ENCODE data around the gene VSNL1.

The VSNL1 gene

GRCh38 chr2:17581831-17582230, 41.3 kb downstream of the VSNL1 start:
- no peaks in the 10 kb centered on the region for H3K36me3 ChIP-seq (ENCODE audit: insufficient read depth, low read length)
- no peaks in the 10 kb centered on the region for H3K9me3 ChIP-seq (ENCODE audit: insufficient read depth, low read depth, low read length)
- H4K20me1 ChIP-seq (ENCODE audit: insufficient read depth, low read length, poor library complexity, severe bottlenecking): no peaks in the 10 kb centered on the region
- no peaks in the 10 kb centered on the region for H3K9me2 ChIP-seq (replicated peaks; ENCODE audit: low read depth, low read length)
- no peak overlapping the region for H3K9ac ChIP-seq (ENCODE audit: low read depth, low read length, poor library complexity, severe bottlenecking)
- H3K27me3 ChIP-seq (ENCODE audit: insufficient read depth, low read length, poor library complexity, severe bottlenecking): no peaks in the 10 kb centered on the region
- H3K4me2 ChIP-seq (ENCODE audit: low read depth, low read length, poor library complexity, severe bottlenecking): no peak overlapping the region
- H3F3A ChIP-seq (ENCODE audit: low read depth): no peaks in the 10 kb centered on the region
- no peaks in the 10 kb centered on the region for H3K79me2 ChIP-seq (ENCODE audit: insufficient read depth, low read length)
- TF ChIP-seq CTCF (conservative IDR thresholded peaks at IDR 0.05; ENCODE audit: low read length) (no peak), EZH2phosphoT487 (IDR thresholded peaks at IDR 0.05; ENCODE audit: borderline replicate concordance) (no peak)
- no peak overlapping the region for H3K4me3 ChIP-seq (ENCODE audit: low read length, poor library complexity, severe bottlenecking)
- H3K4me1 ChIP-seq (ENCODE audit: insufficient read depth, low read length, poor library complexity, severe bottlenecking): no peaks in the 10 kb centered on the region
- H2AFZ ChIP-seq (ENCODE audit: low read length): no peak overlapping the region

GRCh38 chr2:17583166-17583565, 42.7 kb downstream of the VSNL1 start:
- Histone ChIP-seq H3K4me2 (ENCODE audit: low read depth, low read length, poor library complexity, severe bottlenecking) (no peak overlapping the region), H3K79me2 (ENCODE audit: insufficient read depth, low read length) (no peaks in the 10 kb centered on the region), H3K36me3 (ENCODE audit: insufficient read depth, low read length) (no peaks in the 10 kb centered on the region), H3K9ac (ENCODE audit: low read depth, low read length, poor library complexity, severe bottlenecking) (no peak overlapping the region), H3K27me3 (ENCODE audit: insufficient read depth, low read length, poor library complexity, severe bottlenecking) (no peaks in the 10 kb centered on the region), H3F3A (ENCODE audit: low read depth) (no peaks in the 10 kb centered on the region), H2AFZ (ENCODE audit: low read length) (no peak overlapping the region), H3K9me3 (ENCODE audit: insufficient read depth, low read depth, low read length) (no peaks in the 10 kb centered on the region), H4K20me1 (ENCODE audit: insufficient read depth, low read length, poor library complexity, severe bottlenecking) (no peaks in the 10 kb centered on the region), H3K4me1 (ENCODE audit: insufficient read depth, low read length, poor library complexity, severe bottlenecking) (no peaks in the 10 kb centered on the region), H3K4me3 (ENCODE audit: low read length, poor library complexity, severe bottlenecking) (no peak overlapping the region), H3K9me2 (replicated peaks; ENCODE audit: low read depth, low read length) (no peaks in the 10 kb centered on the region)
- TF ChIP-seq EZH2phosphoT487 (IDR thresholded peaks at IDR 0.05; ENCODE audit: borderline replicate concordance): no peak

- no peaks in the 10 kb centered on the region for H3K9me2 ChIP-seq (replicated peaks; ENCODE audit: low read depth, low read length)
- H3K4me2 ChIP-seq (ENCODE audit: low read depth, low read length, poor library complexity, severe bottlenecking): no peak overlapping the region
- no peaks in the 10 kb centered on the region for H3K36me3 ChIP-seq (ENCODE audit: insufficient read depth, low read length)
- H3K9ac ChIP-seq (ENCODE audit: low read depth, low read length, poor library complexity, severe bottlenecking): no peak overlapping the region
- H3K4me3 ChIP-seq (ENCODE audit: low read length, poor library complexity, severe bottlenecking): no peak overlapping the region
- H4K20me1 ChIP-seq (ENCODE audit: insufficient read depth, low read length, poor library complexity, severe bottlenecking): no peaks in the 10 kb centered on the region
- no peaks in the 10 kb centered on the region for H3K4me1 ChIP-seq (ENCODE audit: insufficient read depth, low read length, poor library complexity, severe bottlenecking)
- H2AFZ ChIP-seq (ENCODE audit: low read length): no peak overlapping the region
- no peaks in the 10 kb centered on the region for H3F3A ChIP-seq (ENCODE audit: low read depth)
- H3K27me3 ChIP-seq (ENCODE audit: insufficient read depth, low read length, poor library complexity, severe bottlenecking): no peaks in the 10 kb centered on the region
- no peaks in the 10 kb centered on the region for H3K9me3 ChIP-seq (ENCODE audit: insufficient read depth, low read depth, low read length)
- H3K79me2 ChIP-seq (ENCODE audit: insufficient read depth, low read length): no peaks in the 10 kb centered on the region
- no peak for TF ChIP-seq EZH2phosphoT487 (IDR thresholded peaks at IDR 0.05; ENCODE audit: borderline replicate concordance)
- TF ChIP-seq CTCF (conservative IDR thresholded peaks at IDR 0.05; ENCODE audit: low read length): no peak
Measured at GRCh38 chr2:17583646-17584045, 43.1 kb downstream of the VSNL1 start.

GRCh38 chr2:17584689-17585088, 44.2 kb downstream of the VSNL1 start:
- Histone ChIP-seq H3K9me2 (replicated peaks; ENCODE audit: low read depth, low read length) (no peaks in the 10 kb centered on the region), H3K9me3 (ENCODE audit: insufficient read depth, low read depth, low read length) (no peaks in the 10 kb centered on the region), H3F3A (ENCODE audit: low read depth) (no peaks in the 10 kb centered on the region), H2AFZ (ENCODE audit: low read length) (no peak overlapping the region), H3K4me3 (ENCODE audit: low read length, poor library complexity, severe bottlenecking) (no peak overlapping the region), H3K4me1 (ENCODE audit: insufficient read depth, low read length, poor library complexity, severe bottlenecking) (no peaks in the 10 kb centered on the region), H3K4me2 (ENCODE audit: low read depth, low read length, poor library complexity, severe bottlenecking) (no peak overlapping the region), H3K36me3 (ENCODE audit: insufficient read depth, low read length) (no peaks in the 10 kb centered on the region), H3K79me2 (ENCODE audit: insufficient read depth, low read length) (no peaks in the 10 kb centered on the region), H3K9ac (ENCODE audit: low read depth, low read length, poor library complexity, severe bottlenecking) (no peak overlapping the region), H4K20me1 (ENCODE audit: insufficient read depth, low read length, poor library complexity, severe bottlenecking) (no peaks in the 10 kb centered on the region), H3K27me3 (ENCODE audit: insufficient read depth, low read length, poor library complexity, severe bottlenecking) (no peaks in the 10 kb centered on the region)
- TF ChIP-seq CTCF (conservative IDR thresholded peaks at IDR 0.05; ENCODE audit: low read length) (no peak), EZH2phosphoT487 (IDR thresholded peaks at IDR 0.05; ENCODE audit: borderline replicate concordance) (no peak)

Measured in Loucy (cell line).